Nephron (organoid): ENCODE data around the gene TTC33.
"Not testable (repeated sequence)": the region's sequence is repeated elsewhere in the genome, so short reads cannot be mapped to it uniquely, and the experiment has no call there.

ENCODE experiments used
- H3K27ac Mint-ChIP-seq, 3 experiments: 2 replicates each; pipeline ENCODE4 v1.8.0; 2020; ENCODE audit warnings: mixed read lengths in 3 of 3, mild to moderate bottlenecking in 2 of 3, moderate library complexity in 1 of 3
- H3K27me3 Mint-ChIP-seq: 2 replicates; pipeline ENCODE4 v1.8.0; 2021; ENCODE audit warnings: low read depth, mild to moderate bottlenecking, moderate library complexity, mixed read lengths
- H3K36me3 Mint-ChIP-seq: 2 replicates; pipeline ENCODE4 v1.8.0; 2020; ENCODE audit warnings: low read depth, mixed read lengths
- H3K4me1 Mint-ChIP-seq: 2 replicates; pipeline ENCODE4 v1.8.0; 2020; ENCODE audit warnings: mixed read lengths
- H3K4me3 Mint-ChIP-seq, 3 experiments: 2 replicates each; pipeline ENCODE4 v1.8.0; 2020; ENCODE audit warnings: mild to moderate bottlenecking in 3 of 3, mixed read lengths in 3 of 3, moderate library complexity in 2 of 3
- H3K9me3 Mint-ChIP-seq: 2 replicates; pipeline ENCODE4 v1.8.0; 2020; ENCODE audit warnings: mixed read lengths
- CTCF ChIP-seq, 3 experiments: fragments of 200-600 bp; sonication (generic); IDR thresholded peaks; one replicate each; pipeline ENCODE4 v1.5.0; 2021; ENCODE audit warnings: antibody characterized with exemption in 3 of 3; ENCODE audit not compliant: unreplicated experiment in 3 of 3

Gene TTC33

DNA sequence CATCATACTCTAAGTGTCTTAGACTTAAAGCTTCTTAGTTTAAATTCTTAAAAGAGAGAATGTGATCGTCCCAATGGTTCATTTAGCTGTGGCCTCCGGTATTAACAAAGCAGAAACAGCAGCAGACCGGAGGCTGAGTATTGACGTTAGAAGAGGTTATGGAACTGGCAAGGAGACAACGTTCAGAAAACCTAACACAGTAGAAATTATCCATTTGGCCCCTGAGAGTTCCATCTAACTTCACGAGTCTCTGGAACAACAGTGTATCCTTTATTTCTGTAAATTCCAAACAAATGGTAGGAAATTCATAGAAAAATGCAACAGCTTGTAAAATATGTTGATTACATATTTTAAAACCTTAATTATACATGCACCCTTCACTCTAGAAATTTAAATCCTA lies 183.4 kb downstream of the TTC33 start:
- peak overlapping the region; percentile 32 to 82 (median 81) for H3K27ac Mint-ChIP-seq
- H3K4me3 Mint-ChIP-seq, result no peak overlapping the region
- no peak for TF ChIP-seq CTCF (IDR thresholded peaks at IDR 0.05; ENCODE audit: unreplicated experiment in 3 of 3)
- H3K9me3 Mint-ChIP-seq, result no peaks in the 10 kb centered on the region
- no peaks in the 10 kb centered on the region for H3K27me3 Mint-ChIP-seq
- peaks cover 20% of the 10 kb centered on the region for H3K4me1 Mint-ChIP-seq
- H3K36me3 Mint-ChIP-seq, result no peaks in the 10 kb centered on the region

GRCh38 chr5:40571729-40572128 lies 184.0 kb downstream of the TTC33 start:
- Mint-ChIP-seq H3K27me3 (no peaks in the 10 kb centered on the region), H3K27ac (no peak overlapping the region), H3K4me1 (peaks cover 20% of the 10 kb centered on the region), H3K4me3 (no peak overlapping the region), H3K36me3 (no peaks in the 10 kb centered on the region), H3K9me3 (no peaks in the 10 kb centered on the region)
- no peak for TF ChIP-seq CTCF (IDR thresholded peaks at IDR 0.05; ENCODE audit: unreplicated experiment in 3 of 3)

- Mint-ChIP-seq H3K9me3 (peaks cover 5% of the 10 kb centered on the region), H3K27me3 (no peaks in the 10 kb centered on the region), H3K4me1 (peaks cover 20% of the 10 kb centered on the region), H3K27ac (peak overlapping the region; percentile 11 to 55 (median 39)), H3K36me3 (no peaks in the 10 kb centered on the region), H3K4me3 (no peak overlapping the region)
- no peak for TF ChIP-seq CTCF (IDR thresholded peaks at IDR 0.05; ENCODE audit: unreplicated experiment in 3 of 3)
Observed at GRCh38 chr5:40570408-40571129, 185.2 kb downstream of the TTC33 start.

- Mint-ChIP-seq H3K4me3 (no peak overlapping the region), H3K27ac (peak overlapping the region; percentile 11 to 39 (median 15)), H3K4me1 (peaks cover 20% of the 10 kb centered on the region), H3K27me3 (no peaks in the 10 kb centered on the region), H3K36me3 (no peaks in the 10 kb centered on the region), H3K9me3 (peaks cover 5% of the 10 kb centered on the region)
- no peak for TF ChIP-seq CTCF (IDR thresholded peaks at IDR 0.05; ENCODE audit: unreplicated experiment in 3 of 3)
Observed at GRCh38 chr5:40569546-40570270, 186.1 kb downstream of the TTC33 start.

GRCh38 chr5:40568548-40568947 lies 187.2 kb downstream of the TTC33 start:
- Mint-ChIP-seq H3K4me1 (peaks cover 20% of the 10 kb centered on the region), H3K9me3 (peaks cover 5% of the 10 kb centered on the region), H3K4me3 (no peak overlapping the region), H3K27me3 (no peaks in the 10 kb centered on the region), H3K36me3 (no peaks in the 10 kb centered on the region), H3K27ac (no peak overlapping the region)
- TF ChIP-seq CTCF (IDR thresholded peaks at IDR 0.05; ENCODE audit: unreplicated experiment in 3 of 3), result no peak

DNA sequence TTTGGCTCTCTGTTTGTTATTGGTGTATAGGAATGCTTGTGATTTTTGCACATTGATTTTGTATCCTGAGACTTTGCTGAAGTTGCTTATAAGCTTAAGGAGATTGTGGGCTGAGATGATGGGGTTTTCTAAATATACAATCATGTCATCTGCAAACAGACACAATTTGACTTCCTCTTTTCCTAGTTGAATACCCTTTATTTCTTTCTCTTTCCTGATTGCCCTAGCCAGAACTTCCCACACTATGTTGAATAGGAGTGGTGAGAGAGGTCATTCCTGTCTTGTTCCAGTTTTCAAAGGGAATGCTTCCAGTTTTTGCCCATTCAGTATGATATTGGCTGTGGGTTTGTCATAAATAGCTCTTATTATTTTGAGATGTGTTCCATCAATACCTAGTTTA lies 192.6 kb downstream of the TTC33 start:
- not testable (repeated sequence) for H3K4me1 Mint-ChIP-seq, H3K9me3 Mint-ChIP-seq, H3K4me3 Mint-ChIP-seq, H3K27ac Mint-ChIP-seq, H3K36me3 Mint-ChIP-seq, H3K27me3 Mint-ChIP-seq
